ENCODE results near the gene PPP6R2. TPM values are rescaled to one million over a fixed set of nuclear protein-coding genes. Genes with fewer than 3 reads are reported as not detected.

The PPP6R2 gene
- total and polyA plus RNA-seq, 2 of the 8 experiments (the other 6 are each of a cell fraction or from before 2014, with no cell fraction given), result 25.0 to 32.2 TPM

DNA sequence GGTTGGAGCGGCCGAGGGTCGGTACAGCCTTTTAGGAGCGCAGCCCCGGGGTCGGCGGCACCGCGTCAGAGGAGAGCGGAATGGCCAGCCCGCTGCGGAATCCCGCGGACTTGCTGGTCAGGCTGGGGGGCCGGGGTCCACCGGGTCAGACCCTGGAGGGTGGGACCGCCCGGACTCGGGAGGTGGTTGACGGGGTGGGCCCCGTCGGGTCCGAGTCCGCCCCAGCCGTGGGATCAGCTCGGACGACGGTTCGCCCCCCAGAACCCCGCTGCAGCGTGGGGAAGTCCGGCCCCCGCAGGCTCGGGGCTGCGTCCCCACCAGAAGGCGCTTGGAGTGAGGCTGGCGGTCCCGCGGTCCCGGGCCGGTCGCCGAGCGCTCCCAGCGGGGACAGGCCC lies 137.9 kb downstream of the PPP6R2 start:
- Histone ChIP-seq H3K27ac (ENCODE audit: low read depth, low read length) (no peak overlapping the region), H2BK12ac (ENCODE audit: low read depth, low read length) (no peak overlapping the region), H3K18ac (ENCODE audit: extremely low read depth, low read length) (peak overlapping the region; percentile 60; the same call in 1 of the 2 replicates), H3K4me1 (replicated peaks in 1 of 4; ENCODE audit: control insufficient read depth in 3 of 4, insufficient read depth in 4 of 4, low read length in 3 of 4) (peaks cover 0 to 5% (median 0%) of the 10 kb centered on the region in 4 experiments; a peak in 3 of 7 replicates), H2BK20ac (ENCODE audit: low read length) (no peak overlapping the region), H3K36me3 (ENCODE audit: control insufficient read depth in 2 of 4, insufficient read depth in 4 of 4, low read length in 3 of 4) (0 out of 8 replicates have a peak, but pooled peaks cover 0 to 2% (median 0%) of the 10 kb centered on the region in 4 experiments), H2BK5ac (ENCODE audit: low read depth, low read length) (no peak overlapping the region; the same call in 1 of the 2 replicates), H4K5ac (ENCODE audit: insufficient read length, low read depth, low read length) (peak overlapping the region; percentile 53), H3K79me1 (ENCODE audit: low read depth, low read length) (no peaks in the 10 kb centered on the region), H3K56ac (replicated peaks; ENCODE audit: insufficient read length, low read depth, low read length) (no peak overlapping the region), H2BK15ac (ENCODE audit: low read length) (no peak overlapping the region), H3K9me3 (ENCODE audit: insufficient read depth in 2 of 2, low read depth in 1 of 2, low read length in 1 of 2) (no peaks in the 10 kb centered on the region), H3K23me2 (ENCODE audit: low read depth, low read length) (peaks cover 4% of the 10 kb centered on the region; the same call in 1 of the 2 replicates), H2AFZ (ENCODE audit: low read length) (no peak overlapping the region), H3K4ac (replicated peaks; ENCODE audit: insufficient read length, low read depth, low read length) (no peak overlapping the region), H3K27me3 (replicated peaks in 1 of 4; ENCODE audit: control insufficient read depth in 3 of 4, extremely low read depth in 1 of 4, insufficient read depth in 3 of 4, low read length in 3 of 4) (peaks cover 1 to 22% (median 13%) of the 10 kb centered on the region in 4 experiments; a peak in 6 of 7 replicates), H3K23ac (ENCODE audit: insufficient read length) (no peak overlapping the region), H3K4me2 (ENCODE audit: insufficient read depth in 1 of 2, low read depth in 2 of 2, low read length in 2 of 2) (peak overlapping the region; percentile 44 to 74), H2AK5ac (ENCODE audit: low read depth, low read length) (no peak overlapping the region), H3K14ac (ENCODE audit: insufficient read length) (no peak overlapping the region), H3K9ac (replicated peaks in 1 of 4; ENCODE audit: extremely low read depth in 1 of 4, low read depth in 3 of 4, low read length in 3 of 4) (peak overlapping the region in 2 of 4 experiments; percentile 19 to 34; a peak in 2 of 7 replicates), H2BK120ac (replicated peaks; ENCODE audit: low read depth, low read length) (no peak overlapping the region), H4K8ac (ENCODE audit: extremely low read depth, insufficient read depth, low read length) (peak overlapping the region; percentile 80), H3K79me2 (ENCODE audit: control insufficient read depth in 1 of 2, insufficient read depth in 2 of 2, low read length in 2 of 2) (no peaks in the 10 kb centered on the region), H4K91ac (replicated peaks; ENCODE audit: insufficient read length, low read length) (no peak overlapping the region), H4K20me1 (replicated peaks in 1 of 2; ENCODE audit: control insufficient read depth in 1 of 2, insufficient read depth in 2 of 2, low read length in 2 of 2) (peaks cover 0 to 3% of the 10 kb centered on the region in 2 experiments), H3K4me3 (ENCODE audit: extremely low read depth in 1 of 4, insufficient read depth in 2 of 4, low read depth in 3 of 4, low read length in 4 of 4) (peak overlapping the region; percentile 50 to 74 (median 58))
- CTCF ChIA-PET (ENCODE audit: partially characterized antibody), result interaction anchor here (1.0 to 2.0 kb wide), 2 partner anchors 17 kb away, joined by 5 to 10 read pairs; no protein-coding TSS in a partner anchor
- WGBS, 2 experiments (ENCODE audit: extremely low coverage in 1 of 2, insufficient coverage in 1 of 2, insufficient read length in 1 of 2, insufficient replicate concordance in 2 of 2, low coverage in 1 of 2, low lambda C conversion rate in 2 of 2, missing lambda C conversion rate in 1 of 2), result 9% methylated on average over 16 of the region's 45 CpGs; no CpG with 5 or more reads in 1 of the 2 experiments
- POLR2A ChIA-PET (ENCODE audit: partially characterized antibody), result interaction anchor here (0.7 to 2.1 kb wide), 8 partner anchors 8 to 43 kb away, joined by 3 to 16 read pairs (median 3); no protein-coding TSS in a partner anchor
- DNase-seq (ENCODE audit: low read depth in 1 of 2, low spot score in 2 of 2) (peak in 1 of 2 experiments; percentile 67), FAIRE-seq (no peak)
- TF ChIP-seq ASH2L (IDR thresholded peaks at IDR 0.05; ENCODE audit: low read length) (peak; percentile 25), RFX5 (IDR thresholded peaks at IDR 0.05; ENCODE audit: borderline replicate concordance, low read depth, low read length) (no peak)
